Calu3 (cell line): ENCODE measurements around the gene ARX. TPM values are rescaled to one million over a fixed set of nuclear protein-coding genes. Genes with fewer than 3 reads are reported as not detected.
A peak's percentile ranks its signal among the peaks of the same experiment; 100 is the strongest.

ENCODE experiments used
- Bru-seq: library from RNA; stranded (reverse); fragments of 400-500 nt; gene quantifications from one replicate; lab custom pipeline; 2021; lab: Mats Ljungman, UMichigan
- BruChase-seq, 2 experiments: library from RNA; stranded (reverse); fragments of 400-500 nt; gene quantifications; one replicate each; lab custom pipeline; 2021; lab: Mats Ljungman, UMichigan
- BruUV-seq: library from RNA; stranded (reverse); fragments of 400-500 nt; replicated peaks from 2 replicates; lab custom pipeline; 2021; lab: Mats Ljungman, UMichigan
- CTCF ChIA-PET: fragments of 300-600 bp; sonication (Branson Sonifier 250); formaldehyde crosslinking; loops from one replicate; lab custom pipeline; 2022; ENCODE audit warnings: antibody characterized with exemption; lab: Charles Lee
- DNase-seq: peaks from one replicate; pipeline ENCODE4 v3.0.0; 2022
- H3K27ac Mint-ChIP-seq: one replicate; pipeline ENCODE4 v1.8.0; 2022; ENCODE audit warnings: mixed read lengths; ENCODE audit not compliant: unreplicated experiment
- H3K27me3 Mint-ChIP-seq: one replicate; pipeline ENCODE4 v1.8.0; 2022; ENCODE audit warnings: mixed read lengths; ENCODE audit not compliant: unreplicated experiment
- H3K36me3 Mint-ChIP-seq: one replicate; pipeline ENCODE4 v1.8.0; 2022; ENCODE audit warnings: mild to moderate bottlenecking, moderate library complexity, mixed read lengths; ENCODE audit not compliant: insufficient read depth, unreplicated experiment
- H3K4me1 Mint-ChIP-seq: one replicate; pipeline ENCODE4 v1.8.0; 2022; ENCODE audit warnings: mild to moderate bottlenecking, low read depth, mixed read lengths; ENCODE audit not compliant: unreplicated experiment
- H3K4me3 Mint-ChIP-seq: one replicate; pipeline ENCODE4 v1.8.0; 2022; ENCODE audit warnings: mild to moderate bottlenecking, low read depth, moderate library complexity, mixed read lengths; ENCODE audit not compliant: unreplicated experiment
- H3K9me3 Mint-ChIP-seq: one replicate; pipeline ENCODE4 v1.8.0; 2022; ENCODE audit warnings: low read depth, mixed read lengths; ENCODE audit not compliant: unreplicated experiment
- intact Hi-C: fragments of 100-400 bp; cut with micrococcal nuclease; formaldehyde crosslinking; loops from one replicate; pipeline ENCODE4 v1.10.0; 2022; ENCODE audit not compliant: unreplicated experiment
- long read RNA-seq: library from polyadenylated mRNA; stranded (forward); transcript quantifications from one replicate; pipeline ENCODE4 v2.0.0, GENCODE V29; 2022
- total RNA-seq: library from RNA; stranded (reverse); gene quantifications from 2 replicates; pipeline ENCODE4 v1.2.3, GENCODE V29; 2022
- TF ChIP-seq, protein P1 (sequence below): fragments of 200-600 bp; IDR thresholded peaks from one replicate; pipeline ENCODE4 v1.8.0; 2022; ENCODE audit warnings: antibody characterized with exemption; ENCODE audit not compliant: unreplicated experiment

Gene ARX
- not detected in 2 replicates for total RNA-seq
- percentile 10 among the genes with signal in this experiment for Bru-seq, nascent RNA
- BruChase-seq, experiment 1, labeled RNA remaining after a 6-hour chase, result not detected
- BruChase-seq, experiment 2, labeled RNA remaining after a 2-hour chase, result not detected
- long read RNA-seq, result 0 reads

DNA sequence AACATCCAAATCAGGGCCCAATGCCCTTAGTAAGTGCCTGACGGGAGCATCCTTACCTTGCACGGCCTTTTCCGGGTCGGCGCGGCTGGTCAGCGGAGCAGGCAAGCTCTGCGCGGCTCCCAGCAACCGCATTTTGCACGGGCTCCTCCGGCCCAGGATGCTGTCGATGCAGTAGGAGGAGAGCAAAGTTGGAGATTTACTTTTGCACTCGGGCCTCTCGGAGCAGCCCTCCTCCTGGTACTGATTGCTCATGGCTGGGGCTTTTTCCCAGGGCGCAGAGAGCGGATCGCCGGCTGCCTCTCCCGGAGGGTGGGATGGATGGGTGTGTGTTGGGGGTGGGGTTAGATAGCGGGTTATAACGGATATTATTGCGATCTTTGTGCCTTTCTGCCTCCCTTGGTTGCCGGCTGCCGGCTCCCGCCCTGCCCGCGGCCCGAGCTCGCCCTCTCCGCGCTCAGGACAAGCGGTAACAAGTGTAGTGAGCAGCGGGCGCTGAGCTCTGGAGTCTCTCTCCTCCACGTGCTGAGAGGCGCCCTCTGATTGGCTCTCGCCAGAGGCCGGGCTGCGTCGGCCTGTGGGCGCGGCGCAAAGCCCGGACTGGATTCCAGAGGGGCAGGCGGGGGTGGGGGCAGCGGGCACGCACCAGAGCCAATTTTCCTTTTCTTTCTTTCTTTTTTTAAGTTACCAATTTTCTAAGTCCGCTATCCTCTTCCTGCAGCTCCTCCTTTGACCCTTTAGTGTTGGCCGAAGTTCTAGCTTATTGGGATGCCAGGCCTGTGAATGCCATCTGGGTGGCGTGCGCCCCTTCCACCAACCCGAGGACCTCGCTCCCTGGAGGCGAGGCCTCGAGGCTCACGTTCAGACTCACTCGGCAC, at the start of gene ARX:
Gene ARX (minus strand): TSS at position 480 of the 875 bp plus-strand sequence. CDS start 228 bp downstream, at position 252.
- BruUV-seq, result no TSS peak
- TF ChIP-seq, protein P1, sequence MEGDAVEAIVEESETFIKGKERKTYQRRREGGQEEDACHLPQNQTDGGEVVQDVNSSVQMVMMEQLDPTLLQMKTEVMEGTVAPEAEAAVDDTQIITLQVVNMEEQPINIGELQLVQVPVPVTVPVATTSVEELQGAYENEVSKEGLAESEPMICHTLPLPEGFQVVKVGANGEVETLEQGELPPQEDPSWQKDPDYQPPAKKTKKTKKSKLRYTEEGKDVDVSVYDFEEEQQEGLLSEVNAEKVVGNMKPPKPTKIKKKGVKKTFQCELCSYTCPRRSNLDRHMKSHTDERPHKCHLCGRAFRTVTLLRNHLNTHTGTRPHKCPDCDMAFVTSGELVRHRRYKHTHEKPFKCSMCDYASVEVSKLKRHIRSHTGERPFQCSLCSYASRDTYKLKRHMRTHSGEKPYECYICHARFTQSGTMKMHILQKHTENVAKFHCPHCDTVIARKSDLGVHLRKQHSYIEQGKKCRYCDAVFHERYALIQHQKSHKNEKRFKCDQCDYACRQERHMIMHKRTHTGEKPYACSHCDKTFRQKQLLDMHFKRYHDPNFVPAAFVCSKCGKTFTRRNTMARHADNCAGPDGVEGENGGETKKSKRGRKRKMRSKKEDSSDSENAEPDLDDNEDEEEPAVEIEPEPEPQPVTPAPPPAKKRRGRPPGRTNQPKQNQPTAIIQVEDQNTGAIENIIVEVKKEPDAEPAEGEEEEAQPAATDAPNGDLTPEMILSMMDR, result no peak
- peaks cover 9% of the 10 kb centered on the region for H3K36me3 Mint-ChIP-seq
- CTCF ChIA-PET, result interaction anchor here (0.7 kb wide), 1 partner anchor 914 kb away, joined by 3 read pairs; no protein-coding TSS in a partner anchor
- intact Hi-C loops, result no loop called here
- no peak within 1 kb of the TSS for H3K27ac Mint-ChIP-seq
- no peak within 1 kb of the TSS for H3K4me3 Mint-ChIP-seq
- peaks cover 16% of the 10 kb centered on the region for H3K4me1 Mint-ChIP-seq
- H3K27me3 Mint-ChIP-seq, result peaks cover 85% of the 10 kb centered on the region
- DNase-seq, result no peak
- no peaks in the 10 kb centered on the region for H3K9me3 Mint-ChIP-seq

- H3K4me1 Mint-ChIP-seq, result no peaks in the 10 kb centered on the region
- TF ChIP-seq, protein P1, result no peak
- DNase-seq, result no peak
- CTCF ChIA-PET, result no interaction called here
- no peaks in the 10 kb centered on the region for H3K36me3 Mint-ChIP-seq
- no peaks in the 10 kb centered on the region for H3K27me3 Mint-ChIP-seq
- H3K4me3 Mint-ChIP-seq, result no peak overlapping the region
- no TSS peak for BruUV-seq
- no peak overlapping the region for H3K27ac Mint-ChIP-seq
- intact Hi-C loops, result no loop called here
- H3K9me3 Mint-ChIP-seq, result no peaks in the 10 kb centered on the region
These were observed 43.5 kb upstream of the ARX start for GRCh38 chrX:25059273-25059672.

DNA sequence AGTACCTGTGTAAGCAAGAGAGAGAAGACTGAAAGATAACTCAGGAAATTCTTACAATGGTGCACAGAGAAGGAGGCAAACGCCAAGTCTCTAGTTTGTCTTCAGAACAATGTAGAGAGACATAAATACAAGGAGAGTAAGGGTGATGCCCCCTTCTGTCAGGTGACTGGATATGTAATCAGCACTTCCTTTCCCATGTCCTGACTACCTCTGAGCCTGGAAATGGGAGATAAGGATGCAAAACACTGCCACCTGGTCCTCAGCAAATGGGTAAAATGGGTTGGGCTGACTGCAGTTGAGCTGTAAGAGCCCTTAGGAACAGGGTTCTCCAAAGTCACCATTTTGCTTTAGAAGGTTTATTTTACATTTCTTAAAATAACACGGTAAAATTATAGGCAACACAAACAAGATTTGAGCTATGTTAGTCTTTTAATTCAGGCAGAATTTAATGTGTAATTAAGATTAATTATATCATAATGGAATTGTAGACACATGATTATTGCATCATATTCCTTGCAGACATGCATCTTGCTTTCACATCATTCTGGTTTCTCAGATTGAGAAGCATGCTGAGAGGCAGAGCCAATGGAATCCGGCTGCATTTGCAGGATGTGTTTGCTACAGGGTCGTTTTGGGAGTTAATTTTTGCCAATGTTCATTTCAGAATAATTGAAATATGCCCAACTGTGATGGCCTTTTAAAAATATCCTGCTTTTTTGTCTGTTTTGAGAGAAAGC, 37.2 kb upstream of the ARX start:
- CTCF ChIA-PET, result no interaction called here
- H3K4me1 Mint-ChIP-seq, result peaks cover 7% of the 10 kb centered on the region
- H3K4me3 Mint-ChIP-seq, result no peak overlapping the region
- H3K36me3 Mint-ChIP-seq, result no peaks in the 10 kb centered on the region
- H3K27me3 Mint-ChIP-seq, result no peaks in the 10 kb centered on the region
- TF ChIP-seq, protein P1, result no peak
- H3K27ac Mint-ChIP-seq, result no peak overlapping the region
- no peaks in the 10 kb centered on the region for H3K9me3 Mint-ChIP-seq
- intact Hi-C loops, result no loop called here
- DNase-seq, result no peak
- BruUV-seq, result no TSS peak

DNA sequence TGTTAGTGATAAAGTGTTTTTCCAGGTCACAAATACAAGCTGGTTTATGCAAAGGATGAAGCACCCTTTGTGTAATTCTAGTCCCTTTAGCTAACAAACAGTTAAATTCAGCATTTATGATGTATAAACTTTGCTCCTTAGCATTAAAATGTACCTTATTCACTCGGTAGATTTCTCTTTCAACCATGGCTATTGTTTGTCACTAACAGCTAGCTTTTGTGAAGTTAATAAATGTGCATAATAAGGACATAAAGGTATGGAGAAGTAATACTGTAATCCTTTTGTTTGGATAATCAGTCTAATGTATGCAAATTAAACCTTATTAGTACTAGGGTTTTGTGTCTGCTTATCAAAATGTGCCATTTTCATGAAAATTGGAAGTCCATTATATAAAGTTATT, 34.2 kb upstream of the ARX start:
- CTCF ChIA-PET, result no interaction called here
- TF ChIP-seq, protein P1, result no peak
- Mint-ChIP-seq H3K27me3 (no peaks in the 10 kb centered on the region), H3K36me3 (no peaks in the 10 kb centered on the region), H3K27ac (no peak overlapping the region), H3K9me3 (no peaks in the 10 kb centered on the region), H3K4me1 (peaks cover 7% of the 10 kb centered on the region), H3K4me3 (no peak overlapping the region)
- no peak for DNase-seq
- no TSS peak for BruUV-seq
- intact Hi-C loops, result no loop called here
